Effector CD8-positive, alpha-beta T cell (primary cell): Measurements from ENCODE around the gene TGM1.

Source experiments
- DNase-seq: peaks from one replicate; lab custom pipeline; 2025; lab: John Stamatoyannopoulos, UW

The TGM1 gene

DNA sequence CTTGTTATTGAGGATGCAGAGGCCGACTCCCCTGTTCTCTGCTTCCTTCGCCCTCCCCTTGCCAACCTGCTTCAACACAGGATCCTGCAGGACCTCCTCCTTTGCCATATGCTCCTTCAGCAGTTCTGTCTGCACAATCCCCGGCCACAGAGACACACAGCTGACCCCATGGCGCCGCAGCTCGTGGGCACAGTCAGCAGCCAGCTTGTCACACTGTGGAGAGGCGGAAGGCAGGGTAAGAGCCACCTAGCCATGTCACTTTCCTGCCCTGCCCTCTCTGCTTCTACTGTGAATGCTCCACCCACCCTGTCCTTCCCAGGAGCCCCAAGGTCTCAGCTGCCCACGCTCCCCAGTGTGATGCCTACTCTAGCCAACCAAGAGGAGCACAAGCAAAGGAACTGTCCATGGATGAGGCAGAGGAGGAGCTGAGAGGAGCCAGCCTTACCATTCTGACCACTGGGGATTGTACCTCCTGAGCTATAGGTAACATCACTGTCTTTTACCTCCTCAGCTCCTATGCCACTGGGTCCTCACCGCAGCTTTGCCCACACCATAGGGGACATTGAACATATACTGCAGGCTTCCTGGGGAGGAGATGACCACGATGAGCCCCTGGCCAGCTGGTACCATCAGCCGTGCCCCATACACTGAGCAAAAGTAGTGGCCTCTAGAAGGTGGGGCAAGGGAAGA is 29.3 kb upstream of the TGM1 start:
- DNase-seq = no peak

DNA sequence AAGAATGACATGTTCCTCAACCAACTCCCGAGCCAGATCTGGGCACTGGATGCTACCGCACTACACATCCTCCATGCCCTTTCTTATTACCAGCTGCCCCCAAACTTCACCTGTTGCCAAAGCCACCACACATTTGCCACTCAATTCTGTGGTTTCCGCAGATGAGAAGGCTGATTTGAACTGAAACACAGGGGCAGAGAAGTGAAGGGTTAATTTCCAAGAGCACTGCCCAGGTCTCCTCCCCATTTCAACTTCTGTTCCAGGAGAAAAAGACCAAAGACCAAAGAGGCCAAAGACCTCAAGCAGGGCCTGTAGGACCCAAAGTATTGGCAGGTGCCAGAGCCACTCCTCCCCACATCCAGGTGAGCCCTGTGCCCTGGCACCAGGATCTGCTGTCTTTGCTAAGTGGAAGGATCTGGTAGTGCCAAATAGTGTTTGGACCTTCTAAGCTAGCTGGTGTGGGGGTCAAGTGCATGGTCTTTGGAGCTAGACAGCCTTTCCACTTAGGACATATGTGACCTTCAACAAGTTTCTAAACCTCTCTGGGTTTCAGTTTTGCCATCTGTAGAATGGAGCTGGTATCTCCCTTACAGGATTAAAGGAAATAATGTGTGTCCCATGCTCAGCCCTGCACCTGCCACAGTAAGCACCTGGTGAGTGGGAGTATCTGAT is 28.6 kb upstream of the TGM1 start:
- no peak for DNase-seq

DNA sequence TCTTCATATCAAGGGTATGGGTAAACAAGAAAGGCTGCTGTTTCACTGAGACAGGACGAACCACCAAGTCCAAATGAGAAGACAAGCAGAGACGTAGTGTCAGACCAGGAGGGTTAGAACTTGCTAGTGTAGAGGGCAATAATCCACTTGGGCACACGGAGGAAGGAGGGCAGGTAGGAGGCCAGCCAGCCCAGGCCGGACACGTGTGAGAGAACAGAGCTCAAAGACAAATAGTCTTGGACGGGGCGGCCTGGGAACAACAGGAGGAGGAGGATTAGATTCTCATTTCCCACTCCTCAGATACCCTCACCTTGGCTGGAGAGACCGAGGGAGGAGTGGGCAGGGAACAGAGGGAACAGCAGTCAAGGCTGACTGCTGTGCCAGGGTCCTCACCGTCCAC is 27.8 kb upstream of the TGM1 start:
- DNase-seq = no peak

DNA sequence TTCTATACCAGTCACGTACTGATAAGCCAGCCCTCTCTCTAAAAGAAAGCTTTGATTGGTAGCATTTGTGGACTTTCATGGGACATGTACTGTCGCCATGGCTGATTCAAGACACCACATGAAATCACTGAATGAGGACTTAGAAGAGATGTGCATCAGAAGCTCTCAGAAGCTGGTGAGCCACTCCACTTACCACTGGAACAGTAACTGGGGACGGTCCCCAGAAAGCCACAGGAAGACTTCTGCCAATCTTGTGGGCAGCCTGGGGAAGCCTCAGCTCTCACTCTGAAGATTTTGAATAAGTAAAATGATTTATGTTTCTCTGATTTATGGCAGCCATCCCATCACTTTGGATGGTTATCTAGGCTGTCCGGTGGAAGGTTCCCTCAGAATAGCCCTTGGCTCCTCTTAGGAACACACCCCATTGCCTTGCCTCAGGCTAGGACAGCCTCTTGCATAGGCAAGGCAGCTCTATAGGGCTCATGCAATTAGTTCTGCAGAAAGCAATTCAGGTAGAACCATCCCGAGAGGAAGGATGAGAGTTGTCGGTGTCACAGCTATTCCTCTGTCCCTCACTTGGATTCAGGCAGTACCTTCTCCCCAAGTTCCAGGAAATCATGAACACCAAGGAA is 26.8 kb upstream of the TGM1 start:
- no peak for DNase-seq

DNA sequence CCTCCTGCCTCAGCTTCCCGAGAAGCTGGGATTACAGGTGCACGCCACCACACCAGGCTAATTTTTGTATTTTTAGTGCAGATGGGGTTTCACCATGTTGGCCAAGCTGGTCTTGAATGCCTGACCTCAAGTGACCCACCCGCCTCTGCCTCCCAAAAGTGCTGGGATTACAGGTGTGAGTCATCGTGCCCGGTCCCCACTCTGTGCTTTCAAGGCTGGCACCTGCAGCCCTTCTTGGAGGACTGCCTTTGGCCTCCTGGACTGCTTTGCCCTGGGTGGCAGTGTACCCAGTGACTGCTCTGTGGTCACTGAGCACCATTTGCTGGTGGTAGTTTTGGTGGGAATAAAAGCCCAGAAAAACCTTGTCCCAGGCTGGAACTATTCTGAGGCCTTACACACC is 24.0 kb upstream of the TGM1 start:
- no peak for DNase-seq

DNA sequence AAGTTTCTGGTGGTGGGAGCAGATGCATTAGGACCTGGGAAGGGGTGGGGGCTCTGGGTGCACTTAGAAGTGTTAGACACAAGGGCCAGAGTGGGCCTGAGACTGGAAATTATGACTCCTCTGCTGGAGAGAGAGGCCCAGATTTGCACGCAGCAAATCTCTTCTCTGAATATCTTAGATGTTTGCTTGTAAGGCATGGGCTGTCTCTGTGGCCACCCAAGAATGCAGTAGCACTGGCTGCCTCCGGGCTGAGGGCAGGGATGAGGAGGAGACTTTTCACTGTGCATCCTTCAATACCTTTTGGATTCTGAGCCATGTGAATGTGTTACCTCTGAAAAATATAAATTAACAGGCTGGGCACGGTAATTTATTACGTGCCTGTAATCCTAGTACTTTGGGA is 22.4 kb upstream of the TGM1 start:
- no peak for DNase-seq

DNA sequence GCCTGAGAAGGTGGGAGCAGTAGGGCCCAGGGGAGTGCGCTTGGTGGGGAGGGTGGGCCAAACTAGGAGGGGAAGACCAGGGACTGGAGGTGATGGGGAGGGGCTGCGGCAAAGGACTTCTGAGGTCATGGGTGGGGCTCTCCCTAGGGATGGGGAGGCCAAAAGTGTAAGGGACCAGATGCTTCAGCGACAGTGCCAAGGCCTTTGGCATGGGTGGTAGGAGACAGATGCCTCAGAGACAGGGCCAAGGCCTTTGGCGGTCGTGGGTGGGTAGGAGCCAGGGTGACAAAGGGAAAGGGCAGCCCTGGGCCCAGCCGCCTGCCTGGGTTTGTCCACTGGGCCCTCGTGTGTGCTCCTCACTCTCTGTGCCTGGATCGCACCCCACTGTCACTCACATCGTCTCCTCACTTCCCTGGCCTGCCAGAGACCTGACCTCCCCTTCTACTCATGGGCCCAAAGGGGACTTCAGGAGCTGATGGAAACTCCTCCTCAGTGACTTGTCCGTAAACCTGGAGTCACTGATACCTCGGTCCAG is 21.6 kb upstream of the TGM1 start:
- no peak for DNase-seq

DNA sequence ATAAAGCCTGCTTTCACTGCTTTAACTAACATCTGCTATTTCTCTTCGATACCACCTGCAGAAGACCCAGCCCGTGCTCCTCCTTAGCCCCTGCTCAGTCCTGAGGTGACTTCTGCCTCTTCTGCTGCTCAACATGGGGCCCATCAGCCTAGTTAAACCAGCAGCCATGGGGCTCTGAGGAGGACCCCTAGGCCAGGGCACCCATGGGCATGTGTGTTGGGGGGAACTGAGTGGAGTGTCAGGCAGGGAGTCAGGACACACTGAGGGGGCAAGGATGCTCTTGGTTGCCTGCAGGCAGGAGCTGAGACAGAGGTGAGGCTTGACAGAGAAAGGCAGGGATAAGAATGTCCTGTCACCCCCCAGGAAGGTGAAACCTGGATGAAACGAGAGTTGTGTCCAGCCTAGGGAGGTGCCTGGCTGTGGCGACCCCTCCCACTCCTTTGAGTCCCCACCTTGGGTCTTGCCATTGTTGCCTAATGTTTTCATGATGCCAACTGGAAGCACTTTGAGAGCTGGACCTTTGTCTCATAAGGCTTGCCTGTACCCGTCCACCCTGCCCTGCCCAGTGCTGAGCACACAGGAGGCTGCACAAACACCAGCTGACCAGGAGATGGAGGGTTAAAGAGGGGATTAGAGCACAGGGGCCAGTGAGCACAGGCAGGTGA is 21.0 kb upstream of the TGM1 start:
- no peak for DNase-seq

DNA sequence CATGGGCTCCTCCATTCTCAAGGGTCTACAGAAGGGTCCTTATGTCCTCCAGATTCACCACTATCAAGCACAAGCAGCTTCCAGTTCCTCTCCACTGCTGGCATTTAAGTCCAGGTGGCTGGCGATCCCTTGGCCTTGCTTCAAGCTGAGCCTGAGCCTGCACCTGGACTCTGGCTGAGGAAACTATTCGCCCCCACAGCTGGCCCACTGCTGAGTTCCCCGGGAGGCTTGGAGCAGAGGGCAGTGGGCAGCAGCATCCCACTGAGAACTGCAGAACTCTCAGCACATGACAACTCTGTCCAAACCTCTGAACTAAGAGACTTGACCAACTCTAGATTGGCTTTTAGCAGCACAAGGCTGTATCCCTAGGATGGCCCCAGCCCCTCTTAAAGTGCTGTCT is 19.8 kb upstream of the TGM1 start:
- DNase-seq = no peak

DNA sequence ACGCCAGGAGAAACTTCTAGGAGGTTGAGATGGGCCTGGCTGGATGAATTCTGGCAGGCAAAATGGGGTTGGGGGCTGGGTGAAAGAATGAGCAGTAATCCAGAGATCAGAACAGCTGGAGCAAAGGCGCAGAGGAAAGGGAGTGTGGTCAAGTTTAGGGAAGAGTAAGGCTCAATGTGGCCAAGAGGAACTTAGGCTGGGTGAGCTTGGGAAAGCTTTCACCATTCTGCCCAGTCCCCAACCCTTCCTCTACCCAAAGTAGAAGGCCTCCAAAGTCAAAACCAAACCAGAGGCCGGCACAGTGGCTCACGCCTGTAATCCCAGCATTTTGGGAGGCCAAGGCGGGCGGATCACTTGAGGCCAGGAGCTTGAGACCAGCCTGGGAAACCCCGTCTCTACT is 18.7 kb upstream of the TGM1 start:
- DNase-seq = no peak

DNA sequence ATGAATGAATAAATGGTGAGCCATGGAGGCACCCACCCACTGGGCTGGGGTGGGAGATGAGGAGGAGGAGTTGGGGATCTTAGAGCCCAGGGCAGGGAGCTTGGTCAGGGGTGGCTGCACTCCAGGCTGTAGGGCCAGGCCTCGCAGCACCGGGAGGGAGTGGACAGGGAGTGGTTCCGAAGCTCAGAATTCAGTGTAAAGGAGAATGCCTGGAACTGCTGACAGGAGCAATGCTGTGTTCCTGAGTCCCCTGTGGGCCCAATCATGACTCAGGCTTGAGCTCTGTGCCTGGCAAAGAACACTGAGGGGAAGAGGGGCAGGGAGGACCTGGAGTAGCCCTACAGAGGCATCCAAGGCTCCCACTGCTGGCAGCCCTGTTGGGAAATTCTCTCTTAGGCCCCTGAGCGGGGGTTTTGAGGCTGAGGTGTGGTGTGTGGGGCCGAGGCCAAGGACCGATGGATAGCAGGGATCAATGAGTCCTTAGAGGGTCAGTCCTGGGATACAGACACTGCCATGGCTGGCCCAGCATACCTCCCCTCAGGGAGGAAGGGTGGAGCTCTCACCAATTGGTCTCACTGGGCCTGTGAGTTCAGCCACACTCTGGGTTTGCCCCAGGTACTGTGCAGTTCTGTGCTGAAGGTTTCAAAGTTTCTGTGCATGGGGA is 18.0 kb upstream of the TGM1 start:
- no peak for DNase-seq

DNA sequence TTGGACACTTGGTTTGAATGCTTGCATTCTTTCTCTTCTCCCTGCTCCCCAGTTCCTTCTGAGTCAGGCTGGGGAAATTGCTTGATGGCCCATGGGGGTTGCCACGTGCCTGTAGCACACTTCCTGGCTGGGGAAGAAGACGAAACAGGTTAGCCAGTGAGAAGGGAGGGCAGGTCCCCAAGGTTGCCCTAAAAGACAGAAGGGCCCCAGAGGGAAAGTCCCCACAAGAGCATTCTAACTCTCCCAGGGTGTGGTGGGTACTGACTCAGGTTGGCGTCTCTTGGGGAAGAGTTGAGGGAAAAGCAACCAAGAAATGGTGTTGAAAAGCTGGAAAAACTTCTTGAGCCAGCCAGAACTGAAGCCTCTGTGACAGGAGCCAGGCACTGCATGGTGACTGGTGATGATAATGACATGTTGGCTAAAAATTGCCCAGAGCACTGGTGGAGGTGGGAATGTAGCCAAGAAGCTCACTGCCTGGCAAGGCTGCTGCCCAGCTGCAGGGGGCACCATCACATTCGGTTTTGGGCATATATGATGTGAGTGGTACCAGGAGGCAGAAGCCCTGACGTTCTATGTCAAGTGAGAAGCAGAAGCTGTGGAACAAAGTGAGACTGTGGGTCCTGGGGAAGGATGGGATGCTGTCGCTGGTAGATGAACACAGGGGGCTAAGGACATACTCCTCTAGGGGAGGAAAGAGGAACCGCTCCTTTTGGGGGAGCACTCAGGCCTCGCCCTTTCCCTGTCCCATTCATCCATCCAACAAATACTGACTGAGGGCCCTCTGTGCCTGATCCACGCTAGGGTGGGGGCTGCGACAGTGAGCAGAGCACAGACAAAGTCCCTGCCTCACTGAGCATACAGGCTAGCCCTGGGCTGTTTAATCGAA is 16.6 kb upstream of the TGM1 start:
- no peak for DNase-seq

DNA sequence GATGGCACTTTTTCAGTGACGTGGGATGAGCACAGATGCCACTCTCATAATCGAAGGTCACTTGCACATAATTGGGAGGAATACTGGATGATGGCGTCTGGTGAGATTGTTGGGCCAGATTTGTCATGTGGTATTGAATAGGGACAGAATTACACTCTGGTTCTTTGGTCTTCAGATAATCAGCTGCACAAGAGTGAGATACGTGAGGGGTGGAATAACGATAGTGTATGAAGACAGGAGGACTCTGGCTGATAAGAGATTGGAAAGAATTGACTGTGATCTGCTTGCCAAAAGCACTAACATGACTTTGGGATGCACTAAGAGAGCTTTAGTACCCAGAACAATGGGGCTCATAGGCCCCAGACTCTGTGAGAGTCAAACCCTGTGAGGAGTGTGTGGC is 15.4 kb upstream of the TGM1 start:
- DNase-seq = no peak

DNA sequence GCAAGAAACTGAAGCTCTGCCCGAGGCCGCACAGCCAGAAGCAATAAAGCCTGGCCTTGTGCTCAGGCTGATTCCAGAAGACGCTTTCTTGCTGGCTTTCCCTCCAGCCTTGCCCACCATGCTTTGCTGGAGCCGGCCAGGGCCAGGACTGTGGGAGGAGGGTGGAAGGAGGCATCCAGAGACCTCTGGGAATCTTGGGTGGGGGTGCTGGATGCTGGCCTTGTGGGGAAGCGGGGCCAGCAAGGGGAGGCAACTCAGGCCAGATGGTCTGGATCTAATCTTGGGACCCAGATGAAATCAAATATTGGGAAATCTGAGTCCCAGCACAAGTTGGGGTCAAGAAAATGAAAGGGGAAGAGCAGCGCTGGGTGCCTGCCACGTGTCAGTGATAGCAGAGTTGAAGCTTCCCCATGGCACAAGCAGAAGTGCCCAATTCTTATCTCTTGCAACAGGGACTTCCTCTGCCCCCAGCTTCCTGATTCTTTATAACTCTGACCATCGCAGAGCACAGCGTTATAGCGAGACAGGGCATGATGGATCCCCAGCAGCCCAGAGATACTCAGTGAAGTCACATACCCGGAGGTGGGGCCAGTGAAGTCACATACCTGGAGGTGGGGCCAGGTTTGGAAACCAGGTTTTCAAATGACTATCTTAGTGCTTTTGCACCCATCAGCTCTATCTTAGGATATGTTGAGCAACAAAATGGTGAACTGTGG is 14.8 kb upstream of the TGM1 start:
- no peak for DNase-seq

DNA sequence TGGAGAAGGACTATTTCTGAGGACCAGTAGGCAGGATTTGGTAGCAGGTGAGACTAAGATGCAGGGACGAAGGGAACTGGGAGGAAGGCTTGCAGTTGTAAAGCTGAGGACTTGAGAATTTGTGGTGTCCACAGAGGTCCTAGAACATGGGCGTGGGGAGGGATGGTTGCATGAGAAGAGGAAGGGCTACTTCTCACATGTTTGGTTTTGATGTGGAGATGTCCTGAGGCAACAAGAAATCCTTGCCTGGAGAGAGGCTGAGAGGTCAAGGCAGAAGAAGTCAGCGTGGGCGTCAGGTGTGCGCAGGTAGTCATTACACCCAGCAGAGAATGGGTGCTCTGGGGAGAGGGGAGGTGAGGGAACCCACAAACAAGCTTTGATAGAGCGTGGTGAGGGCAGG is 14.1 kb upstream of the TGM1 start:
- DNase-seq = no peak

DNA sequence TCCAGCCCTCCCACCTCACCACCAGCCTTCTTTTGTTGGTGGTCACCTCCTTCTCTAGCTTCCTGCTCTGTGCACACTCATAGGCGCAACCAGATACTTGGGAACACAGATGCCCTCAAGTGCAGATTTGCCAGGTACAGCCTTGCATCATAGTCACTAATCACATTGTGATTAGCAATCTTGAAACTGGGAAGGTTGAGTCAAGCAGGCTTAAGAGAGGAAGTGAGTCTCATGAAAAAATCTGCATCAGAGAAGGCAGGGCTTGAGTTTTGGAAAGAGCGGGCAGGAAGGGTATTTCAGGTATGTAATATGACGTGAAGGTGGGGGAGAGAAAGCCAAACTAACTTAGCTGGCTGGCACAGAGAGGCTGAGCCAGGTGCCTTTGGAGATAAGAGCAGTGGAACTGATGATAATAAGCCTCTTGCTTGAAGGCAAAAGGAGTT is 11.1 kb upstream of the TGM1 start:
- no peak for DNase-seq

DNA sequence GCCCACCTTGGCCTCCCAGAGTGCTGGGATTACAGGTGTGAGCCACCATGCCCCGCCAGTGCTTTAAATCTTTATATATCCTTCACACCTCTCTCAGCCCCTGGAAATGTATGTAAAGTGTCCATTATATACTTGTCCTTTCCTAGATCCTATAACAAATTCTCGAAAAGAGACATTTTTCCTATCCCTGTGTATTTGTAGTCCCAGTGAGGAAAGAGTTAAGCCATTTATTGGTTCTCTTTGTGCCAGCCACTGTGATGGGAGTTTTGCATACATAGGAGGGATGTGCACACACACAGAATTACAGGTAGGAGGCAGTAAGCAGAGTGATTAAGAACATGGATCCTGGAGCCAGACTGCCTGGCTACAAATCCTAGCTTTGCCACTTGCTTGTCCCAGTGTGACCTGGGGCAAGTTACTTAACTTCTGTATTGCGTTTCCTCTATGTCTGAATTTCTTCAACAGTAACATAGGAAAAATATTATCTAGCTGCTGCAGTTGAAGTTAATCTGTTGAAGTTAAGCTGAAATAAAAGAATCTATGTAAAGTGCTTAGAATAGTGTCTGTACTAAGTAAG is 10.5 kb upstream of the TGM1 start:
- no peak for DNase-seq

DNA sequence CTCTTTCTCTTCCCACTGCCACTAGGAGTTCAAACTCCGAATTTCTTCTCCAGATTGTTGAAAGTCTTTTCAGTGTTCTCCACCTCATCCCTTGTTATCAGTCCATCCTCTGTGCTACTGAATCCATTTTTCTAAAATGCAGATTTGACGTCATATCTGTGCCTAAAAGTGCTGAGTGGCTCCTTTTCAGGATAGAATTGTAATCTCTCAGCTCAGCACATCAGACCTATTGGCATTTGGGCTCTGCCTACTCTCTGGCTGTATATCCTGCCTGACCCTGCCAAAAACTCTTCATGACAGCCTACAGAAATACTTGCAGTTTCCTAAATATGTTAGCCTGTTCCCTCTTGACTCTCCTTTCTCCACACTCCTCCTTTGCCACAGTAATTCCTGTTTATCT is 9.5 kb upstream of the TGM1 start:
- no peak for DNase-seq

DNA sequence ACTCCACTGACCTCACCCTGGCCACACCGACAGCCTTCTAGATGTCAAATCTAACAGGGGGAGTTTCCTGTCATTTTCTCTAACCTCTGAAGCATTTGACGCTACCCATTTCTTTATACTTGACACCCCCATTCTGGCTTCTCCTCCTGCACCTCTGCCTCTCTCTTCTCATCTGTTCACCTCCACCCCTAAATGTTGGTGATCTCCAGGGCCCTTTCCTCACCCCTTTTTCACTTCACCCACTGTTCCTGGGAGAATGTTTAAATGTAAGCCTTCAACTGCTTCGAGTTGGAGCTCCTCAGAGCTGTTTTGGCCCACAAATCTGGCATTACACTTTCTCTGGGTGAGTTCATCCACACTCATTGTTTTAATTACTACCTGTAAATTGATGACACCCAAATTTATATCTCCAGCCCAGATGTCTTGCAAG is 8.9 kb upstream of the TGM1 start:
- DNase-seq = no peak
